Body of pancreas (tissue), 4 donors: ENCODE data around the gene AUTS2.

Experiments
- CTCF ChIP-seq, 7 experiments: fragments of 450-650 bp in 4 of 7; fragments of 200-600 bp in 3 of 7; sonication (generic) in 3 of 7; IDR thresholded peaks; one replicate each; pipeline ENCODE4 v1.5.1; 2016 to 2019; ENCODE audit warnings: antibody characterized with exemption in 7 of 7
- POLR2A ChIP-seq, 3 donors: fragments of 450-650 bp; IDR thresholded peaks; one replicate each; pipeline ENCODE4 v1.6.1; 2016; ENCODE audit warnings: antibody characterized with exemption in 3 of 3, mild to moderate bottlenecking in 2 of 3

GRCh38 chr7:69822386-69822785 lies 224.1 kb downstream of the AUTS2 start:
- TF ChIP-seq POLR2A (IDR thresholded peaks at IDR 0.05), result no peak
- TF ChIP-seq CTCF (IDR thresholded peaks at IDR 0.05), result no peak
